Measurements from ENCODE around the gene STX11. TPM values are rescaled to one million over a fixed set of nuclear protein-coding genes. Genes with fewer than 3 reads are reported as not detected.

STX11 gene
- total and polyA plus RNA-seq, 2 experiments from 2014 or later = 0.98 to 1.6 TPM

- no peaks in the 10 kb centered on the region for H3K9me3 ChIP-seq (ENCODE audit: low read depth)
- no peak for TF ChIP-seq CTCF (IDR thresholded peaks at IDR 0.05; ENCODE audit: low read depth, low read length)
- no peak overlapping the region for H3K27ac ChIP-seq
- no peaks in the 10 kb centered on the region for H3K36me3 ChIP-seq
- H3K4me3 ChIP-seq = no peak overlapping the region
- no peak for DNase-seq (ENCODE audit: low read depth in 1 of 2, low spot score in 1 of 2)
- H3K4me1 ChIP-seq (ENCODE audit: low read depth) = peaks cover 5% of the 10 kb centered on the region
- no peaks in the 10 kb centered on the region for H3K27me3 ChIP-seq
These were observed 16.1 kb upstream of the STX11 start for GRCh38 chr6:144134176-144134575.

- no peaks in the 10 kb centered on the region for H3K27me3 ChIP-seq
- no peak overlapping the region for H3K27ac ChIP-seq
- TF ChIP-seq CTCF (IDR thresholded peaks at IDR 0.05; ENCODE audit: low read depth, low read length) = no peak
- H3K4me1 ChIP-seq (ENCODE audit: low read depth) = peaks cover 5% of the 10 kb centered on the region
- no peaks in the 10 kb centered on the region for H3K9me3 ChIP-seq (ENCODE audit: low read depth)
- no peak overlapping the region for H3K4me3 ChIP-seq
- no peaks in the 10 kb centered on the region for H3K36me3 ChIP-seq
- DNase-seq (ENCODE audit: low read depth in 1 of 2, low spot score in 1 of 2) = no peak
These were observed 15.6 kb upstream of the STX11 start for GRCh38 chr6:144134737-144135136.

GRCh38 chr6:144138542-144138941 is 11.8 kb upstream of the STX11 start:
- Histone ChIP-seq H3K4me3 (no peak overlapping the region), H3K27me3 (no peaks in the 10 kb centered on the region), H3K36me3 (no peaks in the 10 kb centered on the region), H3K9me3 (ENCODE audit: low read depth) (no peaks in the 10 kb centered on the region), H3K4me1 (ENCODE audit: low read depth) (no peaks in the 10 kb centered on the region), H3K27ac (no peak overlapping the region)
- no peak for DNase-seq (ENCODE audit: low read depth in 1 of 2, low spot score in 1 of 2)
- TF ChIP-seq CTCF (IDR thresholded peaks at IDR 0.05; ENCODE audit: low read depth, low read length) = no peak

- no peaks in the 10 kb centered on the region for H3K9me3 ChIP-seq (ENCODE audit: low read depth)
- TF ChIP-seq CTCF (IDR thresholded peaks at IDR 0.05; ENCODE audit: low read depth, low read length) = no peak
- no peak overlapping the region for H3K4me3 ChIP-seq
- no peaks in the 10 kb centered on the region for H3K4me1 ChIP-seq (ENCODE audit: low read depth)
- H3K27ac ChIP-seq = no peak overlapping the region
- DNase-seq (ENCODE audit: low read depth in 1 of 2, low spot score in 1 of 2) = no peak
- no peaks in the 10 kb centered on the region for H3K36me3 ChIP-seq
- no peaks in the 10 kb centered on the region for H3K27me3 ChIP-seq
These were observed 10.5 kb upstream of the STX11 start for GRCh38 chr6:144139817-144140216.

- Histone ChIP-seq H3K4me3 (no peak overlapping the region), H3K27me3 (no peaks in the 10 kb centered on the region), H3K36me3 (no peaks in the 10 kb centered on the region), H3K27ac (no peak overlapping the region), H3K4me1 (ENCODE audit: low read depth) (no peaks in the 10 kb centered on the region), H3K9me3 (ENCODE audit: low read depth) (no peaks in the 10 kb centered on the region)
- no peak for DNase-seq (ENCODE audit: low read depth in 1 of 2, low spot score in 1 of 2)
- TF ChIP-seq CTCF (IDR thresholded peaks at IDR 0.05; ENCODE audit: low read depth, low read length) = no peak
These were observed 9.4 kb upstream of the STX11 start for GRCh38 chr6:144140867-144141266.

GRCh38 chr6:144141470-144141869 is 8.8 kb upstream of the STX11 start:
- Histone ChIP-seq H3K36me3 (no peaks in the 10 kb centered on the region), H3K9me3 (ENCODE audit: low read depth) (no peaks in the 10 kb centered on the region), H3K4me1 (ENCODE audit: low read depth) (no peaks in the 10 kb centered on the region), H3K27ac (no peak overlapping the region), H3K4me3 (no peak overlapping the region), H3K27me3 (no peaks in the 10 kb centered on the region)
- DNase-seq (ENCODE audit: low read depth in 1 of 2, low spot score in 1 of 2) = no peak
- TF ChIP-seq CTCF (IDR thresholded peaks at IDR 0.05; ENCODE audit: low read depth, low read length) = no peak

All from cardiac muscle cell (in vitro differentiated cells and primary cell).